ENCODE data around the gene ADGRV1. TPM values are rescaled to one million over a fixed set of nuclear protein-coding genes. Genes with fewer than 3 reads are reported as not detected.
"Not testable (repeated sequence)": the region's sequence is repeated elsewhere in the genome, so short reads cannot be mapped to it uniquely, and the experiment has no call there.

The ADGRV1 gene
- total RNA-seq, 2 donors from 2014 or later: 0.44 to 0.52 TPM

GRCh38 chr5:91048073-91048472 lies 489.5 kb downstream of the ADGRV1 start:
- Mint-ChIP-seq H3K36me3 (ENCODE audit: low read depth) (no peaks in the 10 kb centered on the region), H3K27ac (no peak overlapping the region), H3K4me3 (no peak overlapping the region), H3K27me3 (no peaks in the 10 kb centered on the region), H3K4me1 (no peaks in the 10 kb centered on the region)
- DNase-seq (no peak), ATAC-seq (no peak)
- H3K9me3 ChIP-seq (ENCODE audit: control insufficient read depth, low read length, poor library complexity, severe bottlenecking): no peaks in the 10 kb centered on the region

- Mint-ChIP-seq H3K27me3 (peaks cover 5% of the 10 kb centered on the region), H3K4me1 (no peaks in the 10 kb centered on the region), H3K4me3 (no peak overlapping the region), H3K36me3 (ENCODE audit: low read depth) (no peaks in the 10 kb centered on the region), H3K27ac (no peak overlapping the region)
- ATAC-seq (no peak), DNase-seq (no peak)
- no peaks in the 10 kb centered on the region for H3K9me3 ChIP-seq (ENCODE audit: control insufficient read depth, low read length, poor library complexity, severe bottlenecking)
Measured at GRCh38 chr5:91049112-91049511, 490.5 kb downstream of the ADGRV1 start.

GRCh38 chr5:91049800-91050199 lies 491.2 kb downstream of the ADGRV1 start:
- no peak overlapping the region for H3K4me3 Mint-ChIP-seq
- no peak overlapping the region for H3K27ac Mint-ChIP-seq
- no peak for ATAC-seq
- H3K9me3 ChIP-seq (ENCODE audit: control insufficient read depth, low read length, poor library complexity, severe bottlenecking): no peaks in the 10 kb centered on the region
- no peaks in the 10 kb centered on the region for H3K4me1 Mint-ChIP-seq
- no peaks in the 10 kb centered on the region for H3K36me3 Mint-ChIP-seq (ENCODE audit: low read depth)
- peaks cover 10% of the 10 kb centered on the region for H3K27me3 Mint-ChIP-seq
- DNase-seq: no peak

GRCh38 chr5:91052411-91052810 lies 493.8 kb downstream of the ADGRV1 start:
- not testable (repeated sequence) for H3K9me3 ChIP-seq (ENCODE audit: control insufficient read depth, low read length, poor library complexity, severe bottlenecking); H3K4me3 Mint-ChIP-seq; H3K36me3 Mint-ChIP-seq (ENCODE audit: low read depth); H3K4me1 Mint-ChIP-seq; DNase-seq; ATAC-seq; H3K27ac Mint-ChIP-seq
- peaks cover 10% of the 10 kb centered on the region for H3K27me3 Mint-ChIP-seq

GRCh38 chr5:91052977-91053740 lies 494.6 kb downstream of the ADGRV1 start:
- H3K4me1 Mint-ChIP-seq: no peaks in the 10 kb centered on the region
- H3K4me3 Mint-ChIP-seq: no peak overlapping the region
- ATAC-seq (no peak), DNase-seq (no peak)
- no peaks in the 10 kb centered on the region for H3K36me3 Mint-ChIP-seq (ENCODE audit: low read depth)
- no peak overlapping the region for H3K27ac Mint-ChIP-seq
- no peaks in the 10 kb centered on the region for H3K9me3 ChIP-seq (ENCODE audit: control insufficient read depth, low read length, poor library complexity, severe bottlenecking)
- H3K27me3 Mint-ChIP-seq: peaks cover 10% of the 10 kb centered on the region

- ATAC-seq (no peak), DNase-seq (no peak)
- H3K36me3 Mint-ChIP-seq (ENCODE audit: low read depth): no peaks in the 10 kb centered on the region
- no peak overlapping the region for H3K27ac Mint-ChIP-seq
- H3K9me3 ChIP-seq (ENCODE audit: control insufficient read depth, low read length, poor library complexity, severe bottlenecking): no peaks in the 10 kb centered on the region
- peaks cover 10% of the 10 kb centered on the region for H3K27me3 Mint-ChIP-seq
- no peak overlapping the region for H3K4me3 Mint-ChIP-seq
- H3K4me1 Mint-ChIP-seq: no peaks in the 10 kb centered on the region
Measured at GRCh38 chr5:91053741-91054025, 495.1 kb downstream of the ADGRV1 start.

GRCh38 chr5:91058155-91058554 lies 499.6 kb downstream of the ADGRV1 start:
- Mint-ChIP-seq H3K27me3 (peaks cover 27% of the 10 kb centered on the region), H3K36me3 (ENCODE audit: low read depth) (no peaks in the 10 kb centered on the region), H3K4me3 (no peak overlapping the region), H3K27ac (no peak overlapping the region), H3K4me1 (peaks cover 6% of the 10 kb centered on the region)
- no peaks in the 10 kb centered on the region for H3K9me3 ChIP-seq (ENCODE audit: control insufficient read depth, low read length, poor library complexity, severe bottlenecking)
- ATAC-seq (no peak), DNase-seq (no peak)

- H3K9me3 ChIP-seq (ENCODE audit: control insufficient read depth, low read length, poor library complexity, severe bottlenecking): no peaks in the 10 kb centered on the region
- no peak for DNase-seq
- H3K36me3 Mint-ChIP-seq (ENCODE audit: low read depth): no peaks in the 10 kb centered on the region
- H3K4me3 Mint-ChIP-seq: no peak overlapping the region
- no peak overlapping the region for H3K27ac Mint-ChIP-seq
- peaks cover 29% of the 10 kb centered on the region for H3K27me3 Mint-ChIP-seq
- H3K4me1 Mint-ChIP-seq: peaks cover 6% of the 10 kb centered on the region
- no peak for ATAC-seq
Measured at GRCh38 chr5:91058575-91058974, 500.0 kb downstream of the ADGRV1 start.

GRCh38 chr5:91059409-91059808 lies 500.8 kb downstream of the ADGRV1 start:
- no peaks in the 10 kb centered on the region for H3K9me3 ChIP-seq (ENCODE audit: control insufficient read depth, low read length, poor library complexity, severe bottlenecking)
- Mint-ChIP-seq H3K36me3 (ENCODE audit: low read depth) (no peaks in the 10 kb centered on the region), H3K27ac (no peak overlapping the region), H3K4me3 (no peak overlapping the region), H3K4me1 (peaks cover 6% of the 10 kb centered on the region), H3K27me3 (peaks cover 32% of the 10 kb centered on the region)
- ATAC-seq (peak; percentile 52), DNase-seq (no peak)

- Mint-ChIP-seq H3K4me3 (no peak overlapping the region), H3K4me1 (peaks cover 6% of the 10 kb centered on the region), H3K27ac (no peak overlapping the region), H3K27me3 (peaks cover 43% of the 10 kb centered on the region), H3K36me3 (ENCODE audit: low read depth) (no peaks in the 10 kb centered on the region)
- ATAC-seq (no peak), DNase-seq (no peak)
- no peaks in the 10 kb centered on the region for H3K9me3 ChIP-seq (ENCODE audit: control insufficient read depth, low read length, poor library complexity, severe bottlenecking)
Measured at GRCh38 chr5:91061094-91061493, 502.5 kb downstream of the ADGRV1 start.

GRCh38 chr5:91061946-91062562 lies 503.5 kb downstream of the ADGRV1 start:
- ATAC-seq: no peak
- H3K4me3 Mint-ChIP-seq: no peak overlapping the region
- peaks cover 6% of the 10 kb centered on the region for H3K4me1 Mint-ChIP-seq
- no peak overlapping the region for H3K27ac Mint-ChIP-seq
- DNase-seq: no peak
- H3K9me3 ChIP-seq (ENCODE audit: control insufficient read depth, low read length, poor library complexity, severe bottlenecking): no peaks in the 10 kb centered on the region
- H3K27me3 Mint-ChIP-seq: peaks cover 48% of the 10 kb centered on the region
- no peaks in the 10 kb centered on the region for H3K36me3 Mint-ChIP-seq (ENCODE audit: low read depth)

GRCh38 chr5:91063098-91063690 lies 504.6 kb downstream of the ADGRV1 start:
- DNase-seq; H3K9me3 ChIP-seq (ENCODE audit: control insufficient read depth, low read length, poor library complexity, severe bottlenecking); H3K4me3 Mint-ChIP-seq; H3K4me1 Mint-ChIP-seq; H3K36me3 Mint-ChIP-seq (ENCODE audit: low read depth); ATAC-seq; H3K27ac Mint-ChIP-seq: not testable (repeated sequence)
- peaks cover 48% of the 10 kb centered on the region for H3K27me3 Mint-ChIP-seq

- H3K4me3 Mint-ChIP-seq: no peak overlapping the region
- H3K36me3 Mint-ChIP-seq (ENCODE audit: low read depth): no peaks in the 10 kb centered on the region
- H3K27ac Mint-ChIP-seq: no peak overlapping the region
- H3K9me3 ChIP-seq (ENCODE audit: control insufficient read depth, low read length, poor library complexity, severe bottlenecking): no peaks in the 10 kb centered on the region
- H3K4me1 Mint-ChIP-seq: peaks cover 2% of the 10 kb centered on the region
- no peak for ATAC-seq
- peaks cover 48% of the 10 kb centered on the region for H3K27me3 Mint-ChIP-seq
- no peak for DNase-seq
Measured at GRCh38 chr5:91065496-91065895, 506.9 kb downstream of the ADGRV1 start.

GRCh38 chr5:91069364-91069763 lies 510.8 kb downstream of the ADGRV1 start:
- Mint-ChIP-seq H3K27me3 (peaks cover 20% of the 10 kb centered on the region), H3K36me3 (ENCODE audit: low read depth) (no peaks in the 10 kb centered on the region), H3K4me1 (no peaks in the 10 kb centered on the region), H3K27ac (no peak overlapping the region), H3K4me3 (no peak overlapping the region)
- no peaks in the 10 kb centered on the region for H3K9me3 ChIP-seq (ENCODE audit: control insufficient read depth, low read length, poor library complexity, severe bottlenecking)
- DNase-seq (no peak), ATAC-seq (no peak)

All from T-helper 17 cell (primary cell).